ENCODE results near the gene ALDH8A1. TPM values are rescaled to one million over a fixed set of nuclear protein-coding genes. Genes with fewer than 3 reads are reported as not detected.

The ALDH8A1 gene
- total and polyA plus RNA-seq, 7 donors, result 0.13 to 0.97 (median 0.47) TPM; not detected in 1

DNA sequence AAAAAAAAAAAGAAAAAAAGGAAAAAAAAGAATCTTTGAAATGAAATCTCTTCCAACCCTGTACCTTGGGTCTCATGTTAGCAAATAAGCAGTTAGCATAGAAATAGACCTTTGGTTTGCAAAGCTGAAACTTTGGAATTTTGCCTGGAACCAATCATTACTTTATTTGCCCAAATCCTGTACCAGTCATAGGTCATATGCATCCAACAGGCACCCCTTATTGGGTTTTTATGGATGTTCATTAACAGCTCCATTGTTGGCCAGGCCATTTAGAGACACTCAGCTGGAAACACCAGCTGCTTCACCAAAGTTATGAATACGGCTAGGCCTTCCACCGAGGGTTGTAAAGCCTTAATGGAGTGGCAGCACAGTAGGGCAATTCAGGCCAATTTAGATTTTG lies 53.0 kb downstream of the ALDH8A1 start:
- intact Hi-C loops (cut with DNase I), result no loop called here
- DNase-seq (no peak), ATAC-seq (no peak)
- H3K36me3 ChIP-seq (ENCODE audit: insufficient read depth in 1 of 2, low read depth in 1 of 2), result no peaks in the 10 kb centered on the region
- no peaks in the 10 kb centered on the region for H3K27me3 ChIP-seq (ENCODE audit: insufficient read depth in 3 of 3, low read length in 2 of 3)
- peaks cover 4% of the 10 kb centered on the region for H3K9me3 ChIP-seq
- H3K4me3 ChIP-seq, result no peak overlapping the region
- H3K4me1 ChIP-seq, result no peaks in the 10 kb centered on the region
- TF ChIP-seq, protein P1, sequence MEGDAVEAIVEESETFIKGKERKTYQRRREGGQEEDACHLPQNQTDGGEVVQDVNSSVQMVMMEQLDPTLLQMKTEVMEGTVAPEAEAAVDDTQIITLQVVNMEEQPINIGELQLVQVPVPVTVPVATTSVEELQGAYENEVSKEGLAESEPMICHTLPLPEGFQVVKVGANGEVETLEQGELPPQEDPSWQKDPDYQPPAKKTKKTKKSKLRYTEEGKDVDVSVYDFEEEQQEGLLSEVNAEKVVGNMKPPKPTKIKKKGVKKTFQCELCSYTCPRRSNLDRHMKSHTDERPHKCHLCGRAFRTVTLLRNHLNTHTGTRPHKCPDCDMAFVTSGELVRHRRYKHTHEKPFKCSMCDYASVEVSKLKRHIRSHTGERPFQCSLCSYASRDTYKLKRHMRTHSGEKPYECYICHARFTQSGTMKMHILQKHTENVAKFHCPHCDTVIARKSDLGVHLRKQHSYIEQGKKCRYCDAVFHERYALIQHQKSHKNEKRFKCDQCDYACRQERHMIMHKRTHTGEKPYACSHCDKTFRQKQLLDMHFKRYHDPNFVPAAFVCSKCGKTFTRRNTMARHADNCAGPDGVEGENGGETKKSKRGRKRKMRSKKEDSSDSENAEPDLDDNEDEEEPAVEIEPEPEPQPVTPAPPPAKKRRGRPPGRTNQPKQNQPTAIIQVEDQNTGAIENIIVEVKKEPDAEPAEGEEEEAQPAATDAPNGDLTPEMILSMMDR (IDR thresholded peaks at IDR 0.05), result no peak
- 59 to 79% (median 69%) methylated on average over 2 of the region's 2 CpGs for WGBS, 3 donors
- H3K27ac ChIP-seq, result no peak overlapping the region

DNA sequence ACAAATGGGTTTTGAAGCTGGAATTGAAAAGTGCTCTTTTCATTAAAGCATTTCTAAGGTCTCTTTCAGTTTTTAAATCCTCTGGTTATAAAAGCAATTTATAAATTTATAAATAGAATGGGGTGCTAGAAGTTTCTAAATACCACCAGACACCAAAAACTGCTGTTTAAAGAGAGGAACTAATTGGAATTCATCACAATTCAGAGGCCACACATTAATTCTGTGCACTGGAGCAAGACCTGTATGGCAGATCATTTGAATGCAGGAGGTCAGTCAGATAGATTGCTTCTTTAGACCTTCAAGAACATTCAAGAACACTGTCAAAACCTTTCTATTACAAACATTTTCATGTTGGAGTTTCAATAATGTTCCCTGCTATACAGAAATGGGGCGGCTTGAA lies 55.1 kb downstream of the ALDH8A1 start:
- H3K27me3 ChIP-seq (ENCODE audit: insufficient read depth in 3 of 3, low read length in 2 of 3), result no peaks in the 10 kb centered on the region
- no peaks in the 10 kb centered on the region for H3K36me3 ChIP-seq (ENCODE audit: insufficient read depth in 1 of 2, low read depth in 1 of 2)
- DNase-seq (no peak), ATAC-seq (no peak)
- 95 to 100% (median 97%) methylated on average over 1 of the region's 1 CpG for WGBS, 3 donors
- no peak overlapping the region for H3K27ac ChIP-seq
- H3K9me3 ChIP-seq, result peaks cover 4% of the 10 kb centered on the region
- H3K4me1 ChIP-seq, result no peaks in the 10 kb centered on the region
- TF ChIP-seq, protein P1 (IDR thresholded peaks at IDR 0.05), result no peak
- H3K4me3 ChIP-seq, result no peak overlapping the region
- intact Hi-C loops (cut with DNase I), result no loop called here

DNA sequence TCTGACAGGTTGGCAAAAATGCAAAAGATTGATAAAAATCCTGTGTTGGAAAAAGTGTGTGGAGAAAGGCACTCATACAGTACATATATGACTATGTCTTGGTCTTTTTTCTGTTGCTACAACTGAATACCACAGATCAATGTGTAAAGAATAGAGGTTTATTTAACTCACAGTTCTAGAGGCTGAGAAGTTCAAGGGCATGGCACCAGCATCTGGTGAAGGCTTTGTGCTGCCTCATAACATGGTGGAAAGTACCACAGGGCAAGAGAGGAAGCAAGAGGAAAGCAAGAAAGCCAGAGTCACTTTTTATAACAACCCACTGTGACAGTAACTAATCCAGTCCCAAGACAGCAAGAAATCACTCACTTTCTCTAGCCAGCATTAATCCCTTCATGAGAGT lies 57.5 kb downstream of the ALDH8A1 start:
- Histone ChIP-seq H3K4me1 (no peaks in the 10 kb centered on the region), H3K27ac (no peak overlapping the region), H3K36me3 (ENCODE audit: insufficient read depth in 1 of 2, low read depth in 1 of 2) (no peaks in the 10 kb centered on the region), H3K27me3 (ENCODE audit: insufficient read depth in 3 of 3, low read length in 2 of 3) (no peaks in the 10 kb centered on the region), H3K4me3 (no peak overlapping the region), H3K9me3 (peaks cover 4% of the 10 kb centered on the region)
- TF ChIP-seq, protein P1 (IDR thresholded peaks at IDR 0.05), result no peak
- ATAC-seq (no peak), DNase-seq (no peak)
- intact Hi-C loops (cut with DNase I), result no loop called here

DNA sequence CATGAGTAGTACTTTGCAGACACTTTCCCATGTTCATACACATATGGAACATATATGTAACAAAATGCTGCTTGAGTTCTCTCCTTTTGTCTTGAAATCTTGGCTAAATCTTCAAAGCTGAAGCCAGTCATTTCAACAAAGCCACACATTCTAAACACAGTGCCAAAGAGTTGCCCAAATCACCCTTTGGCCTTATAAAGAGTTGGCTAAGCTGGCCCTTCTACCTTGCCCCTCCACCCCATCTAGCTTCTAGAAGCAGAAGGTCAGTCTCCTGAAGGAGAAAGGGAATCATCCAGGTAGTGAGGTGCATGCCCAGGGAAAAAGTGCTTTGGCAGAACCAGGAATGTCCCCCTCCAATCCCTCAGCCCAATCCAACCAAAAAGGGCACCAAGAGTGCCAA lies 58.3 kb downstream of the ALDH8A1 start:
- peaks cover 4% of the 10 kb centered on the region for H3K9me3 ChIP-seq
- ATAC-seq (no peak), DNase-seq (no peak)
- no peak overlapping the region for H3K27ac ChIP-seq
- H3K36me3 ChIP-seq (ENCODE audit: insufficient read depth in 1 of 2, low read depth in 1 of 2), result no peaks in the 10 kb centered on the region
- TF ChIP-seq, protein P1 (IDR thresholded peaks at IDR 0.05), result no peak
- no peaks in the 10 kb centered on the region for H3K27me3 ChIP-seq (ENCODE audit: insufficient read depth in 3 of 3, low read length in 2 of 3)
- no peak overlapping the region for H3K4me3 ChIP-seq
- no peaks in the 10 kb centered on the region for H3K4me1 ChIP-seq
- intact Hi-C loops (cut with DNase I), result no loop called here

DNA sequence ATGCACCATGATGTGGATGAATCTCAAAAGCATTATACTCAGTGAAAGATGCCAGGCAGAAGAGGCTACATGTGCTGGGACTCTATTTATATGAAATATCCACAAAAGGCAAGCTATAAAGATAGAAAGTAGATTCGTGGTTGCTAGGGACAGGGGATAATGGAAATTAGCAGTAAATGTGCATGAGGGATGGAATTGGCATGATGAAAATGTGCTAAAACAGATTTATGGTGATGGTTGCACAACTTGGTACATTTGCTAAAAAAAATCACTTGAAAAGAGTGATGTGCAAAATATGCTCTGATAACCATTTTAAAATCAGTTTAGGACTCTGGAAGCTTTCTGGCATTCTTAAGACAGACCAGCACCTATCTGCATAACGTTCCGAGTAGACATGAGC lies 61.6 kb downstream of the ALDH8A1 start:
- Histone ChIP-seq H3K27ac (no peak overlapping the region), H3K9me3 (peaks cover 4% of the 10 kb centered on the region), H3K36me3 (ENCODE audit: insufficient read depth in 1 of 2, low read depth in 1 of 2) (no peaks in the 10 kb centered on the region), H3K27me3 (ENCODE audit: insufficient read depth in 3 of 3, low read length in 2 of 3) (no peaks in the 10 kb centered on the region), H3K4me1 (no peaks in the 10 kb centered on the region), H3K4me3 (no peak overlapping the region)
- intact Hi-C loops (cut with DNase I), result no loop called here
- TF ChIP-seq, protein P1 (IDR thresholded peaks at IDR 0.05), result no peak
- no peak for ATAC-seq
- DNase-seq, result no peak
- 67 to 80% (median 78%) methylated on average over 3 of the region's 3 CpGs for WGBS, 3 donors

Data from psoas muscle (tissue), 8 donors.